ENCODE results near the gene PAM. TPM values are rescaled to one million over a fixed set of nuclear protein-coding genes. Genes with fewer than 3 reads are reported as not detected.

PAM gene
- total RNA-seq, 3 donors from 2014 or later, result 159 to 227 (median 193) TPM

DNA sequence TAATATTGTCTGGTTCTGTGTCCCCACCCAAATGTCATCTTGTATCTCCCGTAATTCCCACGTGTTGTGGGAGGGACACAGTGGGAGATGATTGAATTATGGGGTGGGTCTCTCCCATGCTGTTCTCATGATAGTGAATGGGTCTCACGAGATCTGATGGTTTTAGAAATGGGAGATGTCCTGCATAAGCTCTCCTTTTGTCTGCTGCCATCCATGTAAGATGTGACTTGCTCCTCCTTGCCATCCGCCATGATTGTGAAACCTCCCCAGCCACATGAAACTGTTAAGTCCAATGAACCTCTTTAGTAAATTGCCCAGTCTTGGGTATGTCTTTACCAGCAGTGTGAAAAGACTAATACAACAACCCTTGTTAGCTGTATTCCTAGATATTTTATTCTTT lies 320.3 kb downstream of the PAM start:
- TF ChIP-seq, protein P1, sequence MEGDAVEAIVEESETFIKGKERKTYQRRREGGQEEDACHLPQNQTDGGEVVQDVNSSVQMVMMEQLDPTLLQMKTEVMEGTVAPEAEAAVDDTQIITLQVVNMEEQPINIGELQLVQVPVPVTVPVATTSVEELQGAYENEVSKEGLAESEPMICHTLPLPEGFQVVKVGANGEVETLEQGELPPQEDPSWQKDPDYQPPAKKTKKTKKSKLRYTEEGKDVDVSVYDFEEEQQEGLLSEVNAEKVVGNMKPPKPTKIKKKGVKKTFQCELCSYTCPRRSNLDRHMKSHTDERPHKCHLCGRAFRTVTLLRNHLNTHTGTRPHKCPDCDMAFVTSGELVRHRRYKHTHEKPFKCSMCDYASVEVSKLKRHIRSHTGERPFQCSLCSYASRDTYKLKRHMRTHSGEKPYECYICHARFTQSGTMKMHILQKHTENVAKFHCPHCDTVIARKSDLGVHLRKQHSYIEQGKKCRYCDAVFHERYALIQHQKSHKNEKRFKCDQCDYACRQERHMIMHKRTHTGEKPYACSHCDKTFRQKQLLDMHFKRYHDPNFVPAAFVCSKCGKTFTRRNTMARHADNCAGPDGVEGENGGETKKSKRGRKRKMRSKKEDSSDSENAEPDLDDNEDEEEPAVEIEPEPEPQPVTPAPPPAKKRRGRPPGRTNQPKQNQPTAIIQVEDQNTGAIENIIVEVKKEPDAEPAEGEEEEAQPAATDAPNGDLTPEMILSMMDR (IDR thresholded peaks at IDR 0.05), result no peak
- TF ChIP-seq POLR2AphosphoS5 (IDR thresholded peaks at IDR 0.05) (no peak), POLR2A (IDR thresholded peaks at IDR 0.05) (no peak)
- no peak for DNase-seq (ENCODE audit: low spot score in 2 of 2)
- peaks cover 41 to 76% of the 10 kb centered on the region in 2 donors for H3K9me3 ChIP-seq
- intact Hi-C loops (cut with DNase I; ENCODE audit: low total_unique reads), result no loop called here
- H3K4me1 ChIP-seq, result no peaks in the 10 kb centered on the region
- no peaks in the 10 kb centered on the region for H3K27me3 ChIP-seq
- H3K36me3 ChIP-seq, result no peaks in the 10 kb centered on the region
- H3K27ac ChIP-seq, result no peak overlapping the region
- no peak overlapping the region for H3K4me3 ChIP-seq

Measured in breast epithelium (tissue), 4 donors.